CD4-positive, CD25-positive, alpha-beta regulatory T cell (primary cell): ENCODE measurements around the gene SHC1. TPM values are rescaled to one million over a fixed set of nuclear protein-coding genes. Genes with fewer than 3 reads are reported as not detected.

Experiments used
- ATAC-seq, 2 donors: fragments of 150-1000 bp; cut with Tn5 transposase; one replicate each; pipeline ENCODE4 v1.10.0; 2021; ENCODE audit warnings: low read depth in 2 of 2, moderate number of reproducible peaks in 2 of 2, moderate library complexity in 1 of 2
- DNase-seq, 3 donors: peaks; one replicate each; pipeline versions ENCODE4 v3.0.0 to v3.0.0-alpha.2; 2012 to 2022; ENCODE audit warnings: mixed read lengths in 1 of 3
- H3K27ac ChIP-seq: one replicate; pipeline ENCODE4 v1.7.0; 2013; ENCODE audit warnings: mild to moderate bottlenecking, low read length; ENCODE audit not compliant: insufficient read depth, poor library complexity, severe bottlenecking
- H3K27me3 ChIP-seq: one replicate; pipeline ENCODE4 v1.7.0; 2013; ENCODE audit warnings: low read length; ENCODE audit not compliant: control insufficient read depth, insufficient read depth
- H3K36me3 ChIP-seq: one replicate; pipeline ENCODE4 v1.7.0; 2013; ENCODE audit warnings: mild to moderate bottlenecking, low read length, moderate library complexity; ENCODE audit not compliant: control insufficient read depth, insufficient read depth
- H3K4me1 ChIP-seq: 2 replicates; pipeline ENCODE4 v1.7.0; 2013; ENCODE audit warnings: mild to moderate bottlenecking, low read length; ENCODE audit not compliant: insufficient read depth, control insufficient read depth, poor library complexity, severe bottlenecking
- H3K4me3 ChIP-seq: one replicate; pipeline ENCODE4 v1.7.0; 2013; ENCODE audit warnings: low read depth, mild to moderate bottlenecking, low read length, moderate library complexity
- H3K9me3 ChIP-seq, 2 experiments: 1 replicate in 1 of 2; 2 replicates in 1 of 2; pipeline ENCODE4 v1.7.0; 2013; ENCODE audit warnings: low read length in 2 of 2, mild to moderate bottlenecking in 1 of 2, moderate library complexity in 1 of 2; ENCODE audit not compliant: control insufficient read depth in 2 of 2
- H3K27ac Mint-ChIP-seq, 3 donors: one replicate each; pipeline ENCODE4 v1.8.0; 2020 to 2022; ENCODE audit warnings: mild to moderate bottlenecking in 3 of 3, mixed read lengths in 3 of 3, moderate library complexity in 2 of 3
- H3K27me3 Mint-ChIP-seq: one replicate; pipeline ENCODE4 v1.8.0; 2022; ENCODE audit warnings: mild to moderate bottlenecking, mixed read lengths
- H3K36me3 Mint-ChIP-seq: one replicate; pipeline ENCODE4 v1.8.0; 2020; ENCODE audit warnings: mixed read lengths
- H3K4me1 Mint-ChIP-seq, 4 donors: one replicate each; pipeline ENCODE4 v1.8.0; 2020 to 2022; ENCODE audit warnings: mixed read lengths in 4 of 4, mild to moderate bottlenecking in 1 of 4
- H3K4me3 Mint-ChIP-seq, 4 donors: one replicate each; pipeline ENCODE4 v1.8.0; 2020 to 2022; ENCODE audit warnings: mild to moderate bottlenecking in 4 of 4, mixed read lengths in 4 of 4, moderate library complexity in 3 of 4
- H3K9me3 Mint-ChIP-seq, 7 donors: one replicate each; pipeline ENCODE4 v1.8.0; 2020 to 2022; ENCODE audit warnings: mixed read lengths in 7 of 7, mild to moderate bottlenecking in 3 of 7, moderate library complexity in 2 of 7
- polyA plus RNA-seq, 4 donors: library from polyadenylated mRNA; unstranded; fragments of 300-500 nt; fragmentation: Illumina TruSeq; gene quantifications; one replicate each; pipeline ENCODE4 v1.2.3, GENCODE V29; 2021
- total RNA-seq: library from RNA; stranded (reverse); gene quantifications from one replicate; pipeline ENCODE4 v1.2.3, GENCODE V29; 2022

The SHC1 gene
- total and polyA plus RNA-seq, 5 donors from 2014 or later, result 27.0 to 71.3 (median 31.6) TPM

DNA sequence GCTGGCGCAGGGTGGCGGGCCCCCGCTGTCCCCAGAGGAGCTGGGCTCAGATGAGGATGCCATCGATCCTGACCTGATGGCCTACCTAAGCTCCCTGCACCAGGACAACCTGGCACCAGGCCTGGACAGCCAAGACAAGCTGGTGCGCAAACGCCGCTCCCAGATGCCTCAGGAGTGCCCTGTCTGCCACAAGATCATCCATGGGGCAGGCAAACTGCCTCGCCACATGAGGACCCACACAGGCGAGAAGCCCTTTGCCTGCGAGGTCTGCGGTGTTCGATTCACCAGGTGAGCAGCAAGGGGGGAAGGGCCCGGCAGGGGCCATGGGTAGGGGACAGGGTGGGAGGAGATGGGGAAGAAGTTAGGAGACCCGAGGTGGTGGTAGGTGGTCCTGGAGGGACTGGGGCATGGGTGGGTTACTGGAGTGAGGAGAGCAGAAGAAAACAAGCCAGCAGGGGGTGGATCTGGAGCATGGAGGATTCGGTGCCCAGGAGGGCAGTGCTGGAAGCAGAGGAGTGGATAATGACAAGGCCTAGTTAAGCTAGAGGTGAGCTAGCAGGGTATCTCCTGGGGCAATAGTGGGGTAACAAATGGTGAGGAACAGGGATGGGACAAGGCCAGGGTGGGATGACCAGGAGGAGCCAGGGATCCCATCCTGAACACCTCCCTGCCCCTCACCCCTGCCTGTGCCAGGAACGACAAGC lies 45.1 kb upstream of the SHC1 start:
- Histone ChIP-seq H3K36me3 (peaks cover 18% of the 10 kb centered on the region), H3K27me3 (no peaks in the 10 kb centered on the region), H3K9me3 (no peaks in the 10 kb centered on the region), H3K4me1 (peaks cover 79% of the 10 kb centered on the region), H3K4me3 (no peak overlapping the region), H3K27ac (peak overlapping the region; percentile 84)
- ATAC-seq (no peak), DNase-seq (no peak)
- peaks cover 14 to 81% (median 58%) of the 10 kb centered on the region in 4 donors for H3K4me1 Mint-ChIP-seq
- H3K27ac Mint-ChIP-seq, result peak overlapping the region; percentile 92 to 99 (median 94)
- no peaks in the 10 kb centered on the region for H3K27me3 Mint-ChIP-seq
- peaks cover 0 to 2% (median 0%) of the 10 kb centered on the region in 7 donors for H3K9me3 Mint-ChIP-seq
- H3K4me3 Mint-ChIP-seq, result peak overlapping the region; percentile 62 to 89 (median 76)
- H3K36me3 Mint-ChIP-seq, result peaks cover 12% of the 10 kb centered on the region

GRCh38 chr1:155014709-155015508 lies 44.4 kb upstream of the SHC1 start:
- peaks cover 18% of the 10 kb centered on the region for H3K36me3 ChIP-seq
- Mint-ChIP-seq H3K36me3 (peaks cover 13% of the 10 kb centered on the region), H3K27me3 (no peaks in the 10 kb centered on the region), H3K9me3 (peaks cover 0 to 2% (median 0%) of the 10 kb centered on the region in 7 donors), H3K4me3 (peak overlapping the region; percentile 81 to 91 (median 86)), H3K27ac (peak overlapping the region; percentile 92 to 99 (median 92)), H3K4me1 (peaks cover 12 to 82% (median 59%) of the 10 kb centered on the region in 4 donors)
- no peak for ATAC-seq
- H3K27ac ChIP-seq, result peak overlapping the region; percentile 84
- DNase-seq, result no peak
- no peaks in the 10 kb centered on the region for H3K27me3 ChIP-seq
- H3K4me3 ChIP-seq, result no peak overlapping the region
- peaks cover 86% of the 10 kb centered on the region for H3K4me1 ChIP-seq
- no peaks in the 10 kb centered on the region for H3K9me3 ChIP-seq

- DNase-seq, result peak; percentile 37 to 74 (median 42)
- peak overlapping the region; percentile 60 for H3K4me3 ChIP-seq
- H3K36me3 Mint-ChIP-seq, result peaks cover 12% of the 10 kb centered on the region
- no peaks in the 10 kb centered on the region for H3K9me3 ChIP-seq
- H3K9me3 Mint-ChIP-seq, result no peaks in the 10 kb centered on the region
- peaks cover 16% of the 10 kb centered on the region for H3K36me3 ChIP-seq
- H3K4me3 Mint-ChIP-seq, result peak overlapping the region; percentile 81 to 95 (median 90)
- peak overlapping the region; percentile 80 to 97 (median 92) for H3K27ac Mint-ChIP-seq
- peaks cover 99% of the 10 kb centered on the region for H3K4me1 ChIP-seq
- ATAC-seq, result no peak
- peaks cover 6 to 79% (median 53%) of the 10 kb centered on the region in 4 donors for H3K4me1 Mint-ChIP-seq
- peak overlapping the region; percentile 84 for H3K27ac ChIP-seq
- no peaks in the 10 kb centered on the region for H3K27me3 ChIP-seq
- no peaks in the 10 kb centered on the region for H3K27me3 Mint-ChIP-seq
Observed at GRCh38 chr1:155013632-155014031, 43.1 kb upstream of the SHC1 start.

- DNase-seq (no peak), ATAC-seq (no peak)
- no peaks in the 10 kb centered on the region for H3K9me3 ChIP-seq
- Mint-ChIP-seq H3K36me3 (peaks cover 12% of the 10 kb centered on the region), H3K27ac (peak overlapping the region; percentile 80 to 97 (median 92)), H3K9me3 (no peaks in the 10 kb centered on the region), H3K4me3 (peak overlapping the region; percentile 75 to 95 (median 89)), H3K4me1 (peaks cover 6 to 83% (median 52%) of the 10 kb centered on the region in 4 donors), H3K27me3 (no peaks in the 10 kb centered on the region)
- H3K4me1 ChIP-seq, result peaks cover 100% of the 10 kb centered on the region
- peak overlapping the region; percentile 63 for H3K4me3 ChIP-seq
- H3K27ac ChIP-seq, result peak overlapping the region; percentile 84
- H3K27me3 ChIP-seq, result no peaks in the 10 kb centered on the region
- peaks cover 16% of the 10 kb centered on the region for H3K36me3 ChIP-seq
Observed at GRCh38 chr1:155012776-155013602, 42.4 kb upstream of the SHC1 start.

- peak overlapping the region; percentile 84 for H3K27ac ChIP-seq
- Mint-ChIP-seq H3K4me1 (peaks cover 6 to 84% (median 47%) of the 10 kb centered on the region in 4 donors), H3K27ac (peak overlapping the region; percentile 80 to 97 (median 92)), H3K9me3 (no peaks in the 10 kb centered on the region), H3K4me3 (peak overlapping the region; percentile 75 to 95 (median 89)), H3K27me3 (no peaks in the 10 kb centered on the region), H3K36me3 (peaks cover 12% of the 10 kb centered on the region)
- H3K36me3 ChIP-seq, result peaks cover 16% of the 10 kb centered on the region
- H3K4me1 ChIP-seq, result peaks cover 100% of the 10 kb centered on the region
- ATAC-seq (peak in 1 of 2 donors; percentile 4), DNase-seq (peak in 1 of 3 donors; percentile 57)
- H3K27me3 ChIP-seq, result no peaks in the 10 kb centered on the region
- peak overlapping the region; percentile 63 for H3K4me3 ChIP-seq
- H3K9me3 ChIP-seq, result no peaks in the 10 kb centered on the region
Observed at GRCh38 chr1:155012026-155012546, 41.5 kb upstream of the SHC1 start.

- DNase-seq (no peak), ATAC-seq (no peak)
- Histone ChIP-seq H3K4me3 (peak overlapping the region; percentile 35), H3K27ac (peak overlapping the region; percentile 84), H3K9me3 (no peaks in the 10 kb centered on the region), H3K4me1 (peaks cover 100% of the 10 kb centered on the region), H3K27me3 (no peaks in the 10 kb centered on the region), H3K36me3 (peaks cover 15% of the 10 kb centered on the region)
- peaks cover 12% of the 10 kb centered on the region for H3K36me3 Mint-ChIP-seq
- H3K4me1 Mint-ChIP-seq, result peaks cover 11 to 84% (median 49%) of the 10 kb centered on the region in 4 donors
- no peaks in the 10 kb centered on the region for H3K9me3 Mint-ChIP-seq
- peak overlapping the region; percentile 88 to 95 (median 92) for H3K4me3 Mint-ChIP-seq
- H3K27me3 Mint-ChIP-seq, result no peaks in the 10 kb centered on the region
- H3K27ac Mint-ChIP-seq, result peak overlapping the region; percentile 80 to 86 (median 81)
Observed at GRCh38 chr1:155011437-155012025, 41.0 kb upstream of the SHC1 start.
